GM12891 (cell line): ENCODE results near the gene HERPUD1.

ENCODE experiments used
- PAX5 ChIP-seq: IDR thresholded peaks from 2 replicates; pipeline ENCODE4 v1.6.1; 2011; ENCODE audit warnings: low read length, moderate library complexity, mild to moderate bottlenecking; ENCODE audit not compliant: insufficient read depth, severe bottlenecking
- POLR2A ChIP-seq: IDR thresholded peaks from 2 replicates; pipeline ENCODE4 v1.6.1; 2011; ENCODE audit warnings: low read depth, low read length, control low read depth
- POLR2AphosphoS5 ChIP-seq: IDR thresholded peaks from 2 replicates; pipeline ENCODE4 v1.6.1; 2011; ENCODE audit warnings: low read depth, low read length, control low read depth
- POU2F2 ChIP-seq: IDR thresholded peaks from 2 replicates; pipeline ENCODE4 v1.6.1; 2011; ENCODE audit warnings: low read depth, mild to moderate bottlenecking, control low read depth, low read length, moderate library complexity
- SPI1 ChIP-seq: IDR thresholded peaks from 2 replicates; pipeline ENCODE4 v1.6.1; 2011; ENCODE audit warnings: low read depth, low read length, control low read depth
- TAF1 ChIP-seq: IDR thresholded peaks from 2 replicates; pipeline ENCODE4 v1.6.1; 2011; ENCODE audit warnings: low read depth, low read length, control low read depth

DNA sequence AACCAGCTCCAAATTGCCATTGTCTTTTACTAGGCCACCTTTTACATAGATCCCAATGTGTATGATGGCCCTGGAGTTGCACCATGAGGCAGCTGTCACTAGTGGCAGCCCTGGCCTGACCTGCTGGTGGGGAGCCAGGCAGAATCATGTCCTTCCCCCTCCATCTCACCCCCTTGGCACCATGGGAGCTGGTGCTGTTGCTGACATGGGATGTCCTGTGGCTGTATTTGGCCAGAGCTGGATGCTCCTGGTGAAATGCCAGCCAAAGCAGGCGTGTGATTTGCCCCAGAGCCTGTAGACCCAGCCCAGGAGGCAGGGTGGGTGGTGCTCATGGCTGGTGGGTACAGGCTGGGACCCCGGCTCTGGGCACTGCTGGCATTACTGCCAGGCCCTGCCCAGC lies 48.4 kb upstream of the HERPUD1 start:
- TF ChIP-seq POLR2A (no peak), POLR2AphosphoS5 (no peak), TAF1 (no peak), SPI1 (no peak), PAX5 (no peak), POU2F2 (no peak)
